Fibroblast of skin of left quadriceps (primary cell): ENCODE measurements around the gene USP10.
"Not testable (repeated sequence)": the region's sequence is repeated elsewhere in the genome, so short reads cannot be mapped to it uniquely, and the experiment has no call there.

ENCODE experiments used
- DNase-seq, 2 experiments: peaks; one replicate each; pipeline ENCODE4 v3.0.0-alpha.2; 2013; ENCODE audit warnings: low read depth in 2 of 2

USP10 gene

GRCh38 chr16:84693869-84694268 lies 5.9 kb upstream of the USP10 start:
- DNase-seq: not testable (repeated sequence)

DNA sequence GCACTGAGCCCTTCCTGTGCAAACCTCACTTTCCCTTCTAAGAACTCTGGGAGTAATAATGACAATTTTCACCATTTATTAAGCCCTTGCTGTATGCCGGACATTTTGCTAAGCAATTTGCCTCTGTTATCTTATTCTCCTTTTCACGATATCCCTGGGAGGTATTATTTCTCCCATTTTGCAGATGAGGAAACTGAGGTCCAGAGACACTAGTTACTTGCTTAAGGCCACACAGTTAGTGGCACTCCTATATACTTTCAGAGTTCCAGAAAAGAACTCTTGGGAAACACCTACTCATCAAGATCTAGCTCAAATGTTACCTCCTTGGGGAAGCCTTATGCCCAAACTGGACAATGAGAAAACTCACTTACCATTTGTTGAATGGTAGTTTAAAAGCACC lies 4.8 kb upstream of the USP10 start:
- DNase-seq: no peak

DNA sequence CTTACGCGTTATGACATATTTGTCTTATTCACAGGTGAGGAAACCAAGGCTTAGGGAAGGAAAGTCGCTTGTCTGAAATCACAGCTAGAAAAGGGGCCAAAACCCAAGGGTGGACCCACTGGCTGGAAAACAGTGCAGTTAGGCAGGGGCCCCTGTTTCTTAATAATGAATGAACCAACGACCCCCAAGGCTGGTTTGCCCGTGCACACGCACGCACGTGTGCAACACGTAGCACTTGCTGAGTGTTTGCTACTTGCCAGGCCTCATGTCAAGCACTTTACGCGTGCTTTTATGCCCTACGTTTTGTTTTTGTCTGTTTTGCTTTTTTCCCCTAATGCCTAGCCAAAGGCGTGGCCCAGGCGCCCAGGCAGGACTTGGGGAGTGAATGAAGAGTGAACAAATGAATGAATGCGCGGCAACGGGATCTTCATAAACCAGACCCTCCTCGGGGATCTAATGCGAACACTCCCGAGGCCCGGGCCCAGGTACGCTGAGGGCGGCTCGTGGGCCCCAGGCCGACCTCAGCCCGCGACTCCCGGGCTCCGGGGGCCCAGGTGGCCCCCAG lies 571 bp upstream of the USP10 start:
- DNase-seq: no peak

GRCh38 chr16:84700446-84701300 lies 873 bp downstream of the USP10 start:
- no peak for DNase-seq

DNA sequence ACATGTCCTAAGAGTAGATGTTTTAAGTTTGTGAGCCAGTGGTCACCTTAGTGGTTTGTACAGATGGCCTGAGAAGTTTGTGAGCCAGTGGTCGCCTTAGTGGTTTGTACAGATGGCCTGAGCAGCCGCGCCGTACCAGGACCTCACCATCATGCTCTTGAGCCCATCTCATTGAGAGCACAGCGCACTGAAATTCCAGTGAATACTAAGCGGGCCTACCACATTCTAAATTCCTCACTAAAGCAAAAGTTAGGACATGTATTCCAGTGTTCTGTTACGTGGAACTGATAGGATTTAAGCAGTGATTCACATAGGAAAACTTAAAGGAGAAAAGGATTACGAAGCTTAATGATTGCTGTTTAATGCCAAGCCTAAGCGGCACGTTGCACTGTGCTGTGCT lies 3.9 kb downstream of the USP10 start:
- no peak for DNase-seq

GRCh38 chr16:84704253-84704652 lies 4.5 kb downstream of the USP10 start:
- DNase-seq: no peak

GRCh38 chr16:84706856-84707255 lies 7.1 kb downstream of the USP10 start:
- no peak for DNase-seq

DNA sequence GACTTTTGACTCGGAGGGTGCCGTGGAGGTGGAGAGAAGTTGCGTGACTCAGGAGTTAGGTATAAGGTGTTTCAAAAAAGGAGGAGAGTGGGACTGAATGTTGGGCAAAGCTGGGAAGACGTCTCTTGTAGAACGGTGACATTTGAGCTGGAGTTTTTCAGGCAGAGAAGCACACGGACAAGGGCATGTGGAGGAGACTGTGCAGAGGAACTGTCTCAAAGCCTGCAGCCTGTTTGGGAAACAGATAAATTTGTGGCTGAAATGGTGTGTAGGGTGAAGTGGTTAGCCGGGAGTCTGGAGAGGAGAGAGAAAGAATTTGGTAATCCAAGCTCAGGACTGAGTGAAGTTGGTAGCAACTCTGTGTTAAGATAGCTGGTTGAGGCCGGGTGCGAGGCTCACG lies 9.8 kb downstream of the USP10 start:
- no peak for DNase-seq

GRCh38 chr16:84710686-84711085 lies 10.9 kb downstream of the USP10 start:
- DNase-seq: no peak

- no peak for DNase-seq
Observed at GRCh38 chr16:84712138-84712671, 12.4 kb downstream of the USP10 start.

DNA sequence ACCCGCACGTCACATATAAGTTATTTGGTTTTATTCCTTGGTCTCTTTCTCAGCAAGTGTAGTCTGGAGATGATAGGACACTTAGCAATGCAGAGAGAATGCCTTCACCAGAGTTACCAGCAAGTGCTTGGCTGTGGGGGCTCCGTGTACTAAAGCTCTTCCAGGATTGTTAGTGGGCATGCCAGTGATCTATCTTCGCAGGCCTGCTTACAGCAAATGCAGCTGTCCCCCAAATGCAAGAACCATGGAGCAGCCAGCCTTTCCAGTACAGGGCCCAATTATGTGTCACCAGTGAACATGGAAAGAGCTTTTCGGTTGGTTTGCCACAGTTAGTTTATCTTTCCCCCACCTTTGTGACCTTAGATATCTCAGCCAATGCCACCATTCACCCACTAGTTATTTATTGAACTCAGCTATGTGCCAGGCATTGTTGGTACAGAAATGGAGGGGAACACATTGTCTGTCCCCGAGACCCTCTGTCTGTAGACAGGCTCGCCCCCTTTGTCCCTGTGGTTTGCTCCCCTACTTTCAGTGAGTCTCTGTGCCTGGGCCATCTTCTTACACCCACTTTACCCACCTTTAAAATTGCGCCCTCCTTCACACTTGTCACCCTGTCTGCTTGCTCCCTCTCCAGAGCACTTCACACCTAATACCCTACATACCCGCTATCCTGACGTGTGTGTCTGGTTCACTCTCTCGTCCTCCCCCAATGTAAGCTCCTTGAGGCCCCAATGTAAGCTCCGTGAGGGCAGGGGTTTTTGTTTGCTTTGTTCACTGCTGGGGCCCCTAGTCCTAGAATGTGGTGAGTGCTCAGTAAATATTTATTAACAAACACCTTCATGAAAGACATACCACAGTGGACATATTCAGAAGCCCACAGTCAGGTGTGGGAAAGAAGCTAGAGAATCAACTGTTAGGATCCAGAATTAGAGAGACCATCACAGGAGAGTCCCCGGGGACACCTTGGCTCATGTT lies 13.3 kb downstream of the USP10 start:
- DNase-seq: no peak

DNA sequence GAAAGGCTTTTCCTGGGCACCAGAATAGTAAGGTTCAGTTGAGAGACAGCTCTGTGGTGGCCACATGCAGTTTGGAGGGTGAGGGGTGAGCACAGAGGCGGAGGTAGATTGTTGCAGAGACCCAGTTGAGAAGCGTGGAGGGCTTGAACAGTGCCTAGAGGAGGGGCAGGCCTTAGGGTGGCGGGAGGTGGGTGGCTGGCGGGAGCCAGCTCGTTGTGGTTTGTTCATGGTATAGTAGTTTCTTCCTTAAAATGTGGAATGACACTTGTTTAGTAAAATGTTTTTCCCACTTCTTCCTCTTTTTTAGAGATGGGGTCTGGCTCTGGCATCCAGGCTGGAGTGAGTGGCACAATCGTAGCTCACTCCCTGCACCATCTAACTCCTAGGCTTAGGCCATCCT lies 14.2 kb downstream of the USP10 start:
- no peak for DNase-seq

DNA sequence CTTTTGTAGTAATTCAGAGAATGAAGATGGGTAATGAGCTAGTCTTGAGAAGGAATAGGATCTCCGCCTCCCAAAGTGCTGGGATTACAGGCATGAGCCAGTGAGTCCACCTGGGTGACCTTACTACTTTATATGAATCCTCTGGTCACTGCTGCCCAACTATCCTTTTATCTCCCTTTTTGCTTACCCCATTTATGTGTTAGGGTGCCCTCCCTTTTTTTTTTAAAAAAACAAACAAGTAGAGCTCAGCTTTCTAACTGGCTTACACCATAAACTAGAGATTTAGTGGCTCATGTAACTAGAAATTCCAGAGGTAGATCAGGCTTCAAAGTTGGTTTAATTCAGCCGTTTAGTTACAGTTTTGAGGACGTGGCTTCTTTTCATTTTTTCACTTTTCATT lies 15.6 kb downstream of the USP10 start:
- no peak for DNase-seq

- DNase-seq: no peak
Observed at GRCh38 chr16:84715854-84716253, 16.1 kb downstream of the USP10 start.

DNA sequence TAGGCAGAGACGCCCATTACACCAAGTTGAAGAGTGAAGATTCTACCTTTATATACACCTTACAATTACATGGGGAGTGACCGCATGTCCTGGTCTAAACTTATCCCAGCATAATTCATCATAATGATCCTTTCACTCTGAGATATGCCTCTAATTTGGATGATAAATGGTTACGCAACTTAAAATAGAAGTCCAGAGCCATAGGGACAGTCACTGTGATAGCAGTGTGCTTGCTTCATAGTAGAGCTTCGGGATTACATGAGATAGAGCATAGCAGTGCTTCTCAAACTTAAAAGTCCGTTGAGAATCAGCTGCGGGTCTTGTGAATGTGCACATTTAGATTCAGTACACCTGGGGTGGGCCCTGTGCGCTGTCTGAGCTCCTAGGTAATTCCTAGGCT lies 16.9 kb downstream of the USP10 start:
- DNase-seq: no peak

- no peak for DNase-seq
Observed at GRCh38 chr16:84717484-84717883, 17.7 kb downstream of the USP10 start.

DNA sequence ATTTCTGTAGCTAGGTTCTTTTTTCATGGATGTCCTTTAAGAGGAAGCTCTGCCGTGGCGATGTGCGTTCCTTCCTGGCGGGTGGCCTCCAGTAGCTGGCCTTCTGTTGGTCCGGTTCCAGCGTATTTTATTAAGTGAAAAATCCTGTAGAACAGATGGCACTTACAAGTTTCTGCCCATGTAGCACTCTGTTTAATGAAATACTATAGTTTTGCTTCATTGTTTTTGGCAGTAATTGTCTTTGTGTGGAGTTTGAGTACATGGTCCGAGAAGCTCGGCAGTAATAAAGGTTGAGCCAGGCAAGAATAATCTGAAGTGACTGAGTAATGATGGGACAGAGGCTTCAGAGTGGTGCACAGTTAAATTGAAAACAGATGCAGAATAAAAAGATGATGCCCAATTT lies 20.4 kb downstream of the USP10 start:
- no peak for DNase-seq

DNA sequence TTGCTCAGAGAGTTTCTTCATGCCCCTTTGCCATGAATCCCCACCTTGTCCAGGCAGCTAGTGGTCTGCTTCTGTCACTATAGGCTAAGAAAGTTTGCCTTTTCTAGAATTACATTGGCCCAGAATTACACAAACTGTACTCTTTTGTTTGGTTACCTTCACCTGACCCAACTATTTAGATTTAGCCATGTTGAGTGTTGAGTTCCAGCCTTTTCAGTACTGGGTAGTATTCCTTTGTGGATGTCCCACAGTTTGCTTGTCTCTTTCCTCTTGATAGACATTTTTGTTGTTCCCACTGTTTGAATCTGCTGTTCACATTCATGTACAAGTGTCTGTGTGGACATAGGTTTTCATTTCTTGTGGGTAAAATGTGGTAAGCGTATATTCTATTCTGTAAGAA lies 22.3 kb downstream of the USP10 start:
- no peak for DNase-seq

DNA sequence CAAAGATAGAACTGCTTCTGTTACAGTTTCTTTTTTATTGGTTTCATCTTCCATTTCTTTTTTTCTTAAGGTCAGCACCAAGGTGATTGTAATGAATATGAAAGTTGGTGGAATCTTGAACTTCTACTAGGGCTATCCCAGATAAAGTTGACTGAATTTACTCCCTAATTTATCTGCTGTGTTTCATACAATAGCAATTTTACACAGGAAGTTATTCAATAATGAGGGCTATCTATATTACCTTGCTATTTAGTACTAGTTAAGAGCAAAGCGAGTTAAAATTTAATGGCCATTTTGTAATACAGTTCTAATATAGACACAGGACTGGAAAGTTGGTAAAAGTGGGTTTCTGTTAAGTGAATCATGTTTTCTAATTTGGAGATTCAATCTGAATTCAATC lies 24.1 kb downstream of the USP10 start:
- DNase-seq: no peak

GRCh38 chr16:84724606-84725309 lies 25.0 kb downstream of the USP10 start:
- DNase-seq: no peak

DNA sequence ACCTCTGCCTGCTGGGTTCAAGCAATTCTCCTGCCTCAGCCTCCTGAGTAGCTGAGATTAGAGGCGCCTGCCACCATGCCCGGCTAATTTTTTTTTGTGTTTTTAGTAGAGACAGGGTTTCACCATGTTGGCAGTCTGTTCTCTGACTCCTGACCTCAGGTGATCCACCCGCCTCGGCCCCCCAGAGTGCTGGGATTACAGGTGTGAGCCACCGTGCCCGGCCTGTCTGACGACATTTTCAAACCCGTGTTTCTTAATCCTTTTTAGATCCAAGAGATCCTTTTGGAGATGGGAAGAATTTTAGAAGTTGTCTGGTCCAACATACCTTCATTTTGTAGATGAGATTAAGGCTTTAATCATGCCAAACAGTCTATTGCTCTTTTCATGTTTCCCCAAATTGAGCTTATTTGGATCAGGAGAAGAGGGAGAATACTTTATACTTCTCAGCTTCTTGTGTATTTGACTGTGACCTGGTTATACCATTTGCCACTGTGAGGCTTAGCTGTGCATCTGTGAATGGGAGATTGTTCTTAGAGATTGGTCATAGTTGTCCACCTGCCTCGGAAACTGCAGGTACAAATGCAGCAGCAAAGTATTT lies 25.8 kb downstream of the USP10 start:
- no peak for DNase-seq
